ENCODE results near the gene TBC1D22A.
A peak's percentile ranks its signal among the peaks of the same experiment; 100 is the strongest.

Gene TBC1D22A

DNA sequence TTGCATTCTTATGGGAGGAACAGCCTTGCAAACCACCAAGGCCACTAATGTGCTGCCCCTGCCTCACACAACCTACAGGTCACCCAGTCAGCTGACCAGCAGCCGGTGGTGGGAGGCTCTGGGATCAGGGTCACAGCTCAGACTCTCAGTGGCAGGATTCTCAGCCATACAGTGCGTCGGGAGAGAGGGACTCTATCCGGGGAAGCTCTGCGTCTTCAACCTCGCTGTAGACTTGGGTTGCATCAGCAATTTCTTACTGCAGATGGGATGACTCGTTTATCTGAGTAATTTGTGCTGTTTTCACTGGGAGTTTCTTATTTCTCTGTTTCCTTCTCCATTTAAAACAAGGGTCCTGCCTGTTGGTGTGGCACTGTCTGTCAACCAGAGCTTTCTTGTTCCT lies 257.7 kb downstream of the TBC1D22A start:
- TF ChIP-seq CTCF (IDR thresholded peaks at IDR 0.05; ENCODE audit: low read length, missing control alignments) = no peak
- H3K4me3 ChIP-seq (replicated peaks; ENCODE audit: low read depth, low read length) = no peak overlapping the region
- DNase-seq (ENCODE audit: low read depth) = no peak

GRCh38 chr22:47021371-47022074 lies 259.1 kb downstream of the TBC1D22A start:
- no peak for TF ChIP-seq CTCF (IDR thresholded peaks at IDR 0.05; ENCODE audit: low read length, missing control alignments)
- no peak overlapping the region for H3K4me3 ChIP-seq (replicated peaks; ENCODE audit: low read depth, low read length)

DNA sequence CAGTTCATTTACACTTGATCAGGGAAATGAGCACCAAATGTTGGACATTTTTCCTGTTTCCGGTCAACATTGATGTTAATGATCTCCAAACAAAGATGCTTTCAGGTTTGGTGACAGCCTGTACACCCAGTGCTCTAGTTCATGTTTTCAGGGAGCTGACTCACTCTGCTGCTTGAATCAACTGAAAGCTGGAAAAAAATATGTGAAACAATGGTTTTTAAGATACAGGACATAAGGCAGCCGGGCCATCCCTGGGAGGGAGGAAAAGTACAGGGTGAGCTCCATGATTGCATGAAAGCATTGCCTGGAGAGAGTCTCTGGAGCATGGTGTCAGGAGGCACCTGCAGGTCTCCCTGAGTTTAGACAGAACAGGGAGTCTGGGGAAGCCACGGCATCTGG lies 259.6 kb downstream of the TBC1D22A start:
- DNase-seq (ENCODE audit: low read depth) = peak; percentile 29
- no peak overlapping the region for H3K4me3 ChIP-seq (replicated peaks; ENCODE audit: low read depth, low read length)
- TF ChIP-seq CTCF (IDR thresholded peaks at IDR 0.05; ENCODE audit: low read length, missing control alignments) = no peak

More at GRCh38 chr22:47021371-47022074, 259.1 kb downstream of the TBC1D22A start:
- no peak for DNase-seq (ENCODE audit: low read depth)

GRCh38 chr22:47022475-47022874 lies 260.0 kb downstream of the TBC1D22A start:
- H3K4me3 ChIP-seq (replicated peaks; ENCODE audit: low read depth, low read length) = no peak overlapping the region
- no peak for TF ChIP-seq CTCF (IDR thresholded peaks at IDR 0.05; ENCODE audit: low read length, missing control alignments)
- no peak for DNase-seq (ENCODE audit: low read depth)

DNA sequence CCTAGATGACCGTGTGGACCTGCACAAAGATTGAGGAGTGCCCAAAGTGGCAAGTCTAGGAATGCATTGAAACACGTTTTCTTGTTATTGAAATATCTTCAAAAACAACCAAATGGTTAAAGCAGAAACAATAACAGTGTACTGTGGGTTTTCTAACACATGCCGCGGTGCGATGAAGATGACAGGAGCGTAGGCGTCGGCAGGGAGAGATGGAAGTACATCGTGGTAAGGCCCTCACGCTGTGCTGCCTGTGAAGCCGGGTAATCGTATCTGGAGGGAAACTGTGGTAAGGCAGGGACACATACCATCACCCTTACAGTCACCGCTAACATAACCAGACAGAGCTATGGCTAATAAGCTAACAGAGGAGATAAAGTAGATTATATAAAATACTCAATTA lies 261.4 kb downstream of the TBC1D22A start:
- TF ChIP-seq CTCF (IDR thresholded peaks at IDR 0.05; ENCODE audit: low read length, missing control alignments) = no peak
- DNase-seq (ENCODE audit: low read depth) = no peak
- H3K4me3 ChIP-seq (replicated peaks; ENCODE audit: low read depth, low read length) = no peak overlapping the region

DNA sequence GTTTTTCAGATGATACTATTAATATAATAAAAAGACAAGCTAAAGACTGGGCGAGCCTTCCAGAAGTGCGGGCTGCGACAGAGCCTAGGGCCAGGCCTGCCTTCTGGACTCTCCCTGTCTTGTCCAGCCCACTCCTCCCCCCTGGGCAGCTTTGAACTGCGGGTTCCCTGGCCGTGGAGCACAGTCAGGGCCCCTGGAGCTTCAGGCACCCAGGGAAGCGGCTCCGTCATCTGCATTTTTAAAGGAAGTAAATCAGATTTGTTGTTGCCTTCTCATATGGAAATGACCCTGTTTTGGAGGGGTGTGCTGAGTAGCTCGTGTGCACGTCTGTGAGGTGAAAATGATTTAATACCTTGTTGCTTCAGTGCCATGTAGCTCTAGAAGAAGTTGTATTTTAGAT lies 265.3 kb downstream of the TBC1D22A start:
- no peak for DNase-seq (ENCODE audit: low read depth)
- H3K4me3 ChIP-seq (replicated peaks; ENCODE audit: low read depth, low read length) = no peak overlapping the region
- no peak for TF ChIP-seq CTCF (IDR thresholded peaks at IDR 0.05; ENCODE audit: low read length, missing control alignments)
